ENCODE measurements around the gene SEMA6A. TPM values are rescaled to one million over a fixed set of nuclear protein-coding genes. Genes with fewer than 3 reads are reported as not detected.

The SEMA6A gene
- total RNA-seq, 4 donors from 2014 or later = 22.4 to 118 (median 48.7) TPM

DNA sequence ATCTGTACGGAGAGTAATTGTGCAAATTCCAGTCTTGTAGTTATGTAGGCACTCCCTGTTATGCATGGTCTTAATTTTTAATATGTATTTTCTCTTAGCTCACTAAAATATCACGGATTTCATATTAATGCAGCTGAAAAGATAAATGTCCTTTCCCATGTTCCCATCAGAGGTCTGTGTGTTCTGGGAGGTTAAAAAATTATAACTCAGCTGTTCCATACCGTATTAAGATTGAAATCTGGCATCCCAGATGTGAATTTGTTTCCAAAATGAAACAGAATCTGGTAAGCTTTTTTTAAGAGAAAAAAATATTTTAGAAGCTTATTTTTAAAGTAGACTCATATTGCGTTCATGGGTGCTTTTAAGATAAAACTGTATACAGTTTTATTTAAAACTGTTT lies 44.3 kb downstream of the SEMA6A start:
- intact Hi-C loops (cut with DNase I; ENCODE audit: low total_unique reads) = no loop called here
- Histone ChIP-seq H3K4me1 (no peaks in the 10 kb centered on the region), H3K4me3 (no peak overlapping the region), H3K27me3 (no peaks in the 10 kb centered on the region), H3K27ac (no peak overlapping the region), H3K9me3 (no peaks in the 10 kb centered on the region), H3K36me3 (no peaks in the 10 kb centered on the region)
- TF ChIP-seq, protein P1, sequence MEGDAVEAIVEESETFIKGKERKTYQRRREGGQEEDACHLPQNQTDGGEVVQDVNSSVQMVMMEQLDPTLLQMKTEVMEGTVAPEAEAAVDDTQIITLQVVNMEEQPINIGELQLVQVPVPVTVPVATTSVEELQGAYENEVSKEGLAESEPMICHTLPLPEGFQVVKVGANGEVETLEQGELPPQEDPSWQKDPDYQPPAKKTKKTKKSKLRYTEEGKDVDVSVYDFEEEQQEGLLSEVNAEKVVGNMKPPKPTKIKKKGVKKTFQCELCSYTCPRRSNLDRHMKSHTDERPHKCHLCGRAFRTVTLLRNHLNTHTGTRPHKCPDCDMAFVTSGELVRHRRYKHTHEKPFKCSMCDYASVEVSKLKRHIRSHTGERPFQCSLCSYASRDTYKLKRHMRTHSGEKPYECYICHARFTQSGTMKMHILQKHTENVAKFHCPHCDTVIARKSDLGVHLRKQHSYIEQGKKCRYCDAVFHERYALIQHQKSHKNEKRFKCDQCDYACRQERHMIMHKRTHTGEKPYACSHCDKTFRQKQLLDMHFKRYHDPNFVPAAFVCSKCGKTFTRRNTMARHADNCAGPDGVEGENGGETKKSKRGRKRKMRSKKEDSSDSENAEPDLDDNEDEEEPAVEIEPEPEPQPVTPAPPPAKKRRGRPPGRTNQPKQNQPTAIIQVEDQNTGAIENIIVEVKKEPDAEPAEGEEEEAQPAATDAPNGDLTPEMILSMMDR (IDR thresholded peaks at IDR 0.05) = no peak
- TF ChIP-seq POLR2A (IDR thresholded peaks at IDR 0.05) = no peak
- DNase-seq = no peak

DNA sequence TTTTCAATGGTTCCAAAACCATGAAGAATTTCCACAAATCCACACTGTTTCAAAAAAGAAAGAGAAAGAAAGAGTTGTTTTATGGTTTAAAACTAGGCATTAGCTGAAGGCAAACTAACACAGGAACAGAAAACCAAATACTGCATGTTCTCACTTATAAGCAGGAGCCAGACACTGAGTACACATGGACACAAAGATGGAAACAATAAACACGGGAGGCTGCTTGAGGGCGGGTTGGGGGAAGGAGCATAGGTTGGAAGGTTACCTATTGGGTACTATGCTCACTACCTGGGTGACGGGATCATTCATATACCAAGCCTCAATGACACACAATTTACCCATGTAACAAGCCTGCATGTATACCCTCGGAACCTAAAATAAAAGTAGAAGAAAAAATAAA lies 45.0 kb downstream of the SEMA6A start:
- Histone ChIP-seq H3K27ac (no peak overlapping the region), H3K4me1 (no peaks in the 10 kb centered on the region), H3K4me3 (no peak overlapping the region), H3K27me3 (no peaks in the 10 kb centered on the region), H3K36me3 (no peaks in the 10 kb centered on the region), H3K9me3 (no peaks in the 10 kb centered on the region)
- DNase-seq = no peak
- intact Hi-C loops (cut with DNase I; ENCODE audit: low total_unique reads) = no loop called here
- TF ChIP-seq POLR2A (IDR thresholded peaks at IDR 0.05) = no peak
- TF ChIP-seq, protein P1 (IDR thresholded peaks at IDR 0.05) = no peak

DNA sequence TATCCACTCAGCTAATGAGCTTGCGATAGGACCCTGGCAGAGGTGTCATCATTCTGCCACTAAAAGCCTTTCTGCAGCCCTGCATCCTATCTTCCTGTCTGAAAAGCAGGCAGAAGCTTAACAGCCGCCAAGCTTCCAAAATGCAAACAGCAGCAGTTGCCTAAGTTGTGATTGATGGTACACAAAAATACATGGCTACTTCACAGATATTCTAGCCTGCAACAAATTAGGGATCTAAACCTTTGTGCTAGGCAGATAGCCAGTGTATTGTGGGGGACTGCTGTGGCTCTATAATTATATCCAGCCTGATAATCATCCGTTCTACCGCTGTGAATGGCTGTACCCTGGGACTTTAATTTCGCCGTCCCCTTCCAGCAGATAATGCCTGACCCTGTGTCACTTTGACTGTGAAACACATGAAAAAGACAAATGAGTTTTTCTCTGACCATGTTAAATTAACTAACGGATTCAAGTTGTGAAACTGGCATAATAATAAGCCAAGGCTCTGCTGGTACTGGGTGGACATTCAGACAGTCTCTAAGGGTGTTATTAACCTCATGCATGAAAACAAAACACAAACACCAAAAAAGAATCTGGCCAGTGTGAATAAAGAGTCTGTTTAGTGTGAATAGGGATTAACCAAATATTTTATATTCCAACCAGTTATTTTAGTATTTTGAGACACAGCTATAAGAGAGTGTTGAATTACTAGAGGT lies 45.9 kb downstream of the SEMA6A start:
- TF ChIP-seq, protein P1 (IDR thresholded peaks at IDR 0.05) = no peak
- no peak for TF ChIP-seq POLR2A (IDR thresholded peaks at IDR 0.05)
- Histone ChIP-seq H3K27me3 (no peaks in the 10 kb centered on the region), H3K4me1 (no peaks in the 10 kb centered on the region), H3K36me3 (no peaks in the 10 kb centered on the region), H3K27ac (no peak overlapping the region), H3K4me3 (no peak overlapping the region), H3K9me3 (no peaks in the 10 kb centered on the region)
- intact Hi-C loops (cut with DNase I; ENCODE audit: low total_unique reads) = no loop called here
- DNase-seq = no peak

DNA sequence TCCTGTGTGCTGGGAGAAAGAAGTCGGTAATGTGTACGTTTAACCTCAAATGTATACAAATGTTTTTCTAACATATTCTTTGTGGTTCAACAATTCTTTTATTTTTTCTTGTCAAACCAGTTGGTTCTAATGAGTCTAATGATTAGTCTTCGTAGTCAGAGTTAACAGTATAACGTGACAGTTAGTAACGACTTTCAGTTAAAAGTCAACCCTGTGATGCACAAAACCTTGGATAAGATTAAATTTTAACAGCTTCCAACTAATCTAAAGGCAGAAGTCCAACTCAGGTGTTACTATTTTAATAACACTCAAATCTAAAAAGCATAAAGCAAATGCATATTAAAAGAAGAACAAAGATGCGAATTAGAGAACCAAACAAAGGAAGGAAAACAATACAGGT lies 47.0 kb downstream of the SEMA6A start:
- DNase-seq = no peak
- TF ChIP-seq, protein P1 (IDR thresholded peaks at IDR 0.05) = no peak
- TF ChIP-seq POLR2A (IDR thresholded peaks at IDR 0.05) = no peak
- no peak overlapping the region for H3K27ac ChIP-seq
- H3K4me1 ChIP-seq = no peaks in the 10 kb centered on the region
- H3K27me3 ChIP-seq = no peaks in the 10 kb centered on the region
- no peaks in the 10 kb centered on the region for H3K36me3 ChIP-seq
- H3K9me3 ChIP-seq = no peaks in the 10 kb centered on the region
- no peak overlapping the region for H3K4me3 ChIP-seq
- intact Hi-C loops (cut with DNase I; ENCODE audit: low total_unique reads) = no loop called here

DNA sequence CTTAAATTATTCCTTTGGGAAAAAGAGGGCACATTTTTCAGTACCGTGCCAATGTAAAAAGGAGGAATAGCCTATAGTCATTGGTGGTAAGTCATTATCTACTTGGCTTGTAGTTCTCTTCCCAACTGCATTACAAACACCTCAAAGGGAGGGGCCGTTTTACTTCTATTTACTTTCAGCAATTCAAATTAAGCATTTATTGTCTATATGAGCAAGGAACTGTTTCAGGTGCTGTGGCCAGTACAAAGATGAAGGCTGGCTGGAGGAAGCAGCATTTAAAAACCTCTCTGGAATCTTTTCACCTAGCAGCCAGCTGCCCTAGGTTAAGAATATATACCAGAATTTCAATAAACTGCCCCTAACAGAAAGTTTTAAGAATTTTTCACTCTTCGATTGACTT lies 48.9 kb downstream of the SEMA6A start:
- H3K27me3 ChIP-seq = no peaks in the 10 kb centered on the region
- no peak overlapping the region for H3K27ac ChIP-seq
- no peaks in the 10 kb centered on the region for H3K36me3 ChIP-seq
- H3K9me3 ChIP-seq = no peaks in the 10 kb centered on the region
- DNase-seq = no peak
- TF ChIP-seq POLR2A (IDR thresholded peaks at IDR 0.05) = no peak
- TF ChIP-seq, protein P1 (IDR thresholded peaks at IDR 0.05) = no peak
- no peak overlapping the region for H3K4me3 ChIP-seq
- no peaks in the 10 kb centered on the region for H3K4me1 ChIP-seq
- intact Hi-C loops (cut with DNase I; ENCODE audit: low total_unique reads) = no loop called here
